Prostate gland (tissue), 2 donors: ENCODE results near the gene PLIN5.

ENCODE experiments used
- CTCF ChIP-seq, 4 experiments: fragments of 200-600 bp in 2 of 4; fragments of 450-650 bp in 2 of 4; sonication (generic) in 2 of 4; IDR thresholded peaks; 1 replicate in 3 of 4; 2 replicates in 1 of 4; pipeline ENCODE4 v1.5.1; 2016 to 2019; ENCODE audit warnings: antibody characterized with exemption in 4 of 4, mild to moderate bottlenecking in 2 of 4, moderate library complexity in 2 of 4
- POLR2A ChIP-seq: fragments of 450-650 bp; IDR thresholded peaks from one replicate; pipeline ENCODE4 v1.6.1; 2016; ENCODE audit warnings: antibody characterized with exemption, mild to moderate bottlenecking
- POLR2AphosphoS5 ChIP-seq: sonication (generic); formaldehyde crosslinking; IDR thresholded peaks from one replicate; pipeline ENCODE4 v1.6.1; 2017; ENCODE audit warnings: antibody characterized with exemption

- no peak for TF ChIP-seq POLR2A
- no peak for TF ChIP-seq CTCF (IDR thresholded peaks at IDR 0.05)
- TF ChIP-seq POLR2AphosphoS5, result no peak
Measured at GRCh38 chr19:4510435-4511255, 24.4 kb downstream of the PLIN5 start.
